HUES64 (cell line): ENCODE data around the gene GFER.
A peak's percentile ranks its signal among the peaks of the same experiment; 100 is the strongest.

Experiments used
- H3K27ac ChIP-seq: 2 replicates; pipeline ENCODE4 v1.7.0; 2013; ENCODE audit warnings: low read depth, low read length, inconsistent platforms
- H3K27me3 ChIP-seq: 2 replicates; pipeline ENCODE4 v1.6.1; 2013; ENCODE audit warnings: mild to moderate bottlenecking, low read length; ENCODE audit not compliant: insufficient read depth
- H3K36me3 ChIP-seq: 2 replicates; pipeline ENCODE4 v1.6.1; 2013; ENCODE audit warnings: mild to moderate bottlenecking, low read length; ENCODE audit not compliant: insufficient read depth
- H3K4me1 ChIP-seq: 2 replicates; pipeline ENCODE4 v1.6.1; 2013; ENCODE audit warnings: mild to moderate bottlenecking, low read length, moderate library complexity; ENCODE audit not compliant: insufficient read depth
- H3K4me3 ChIP-seq: 2 replicates; pipeline ENCODE4 v1.5.1; 2013; ENCODE audit warnings: mild to moderate bottlenecking, low read length, moderate library complexity
- H3K9ac ChIP-seq: 2 replicates; pipeline ENCODE4 v1.6.1; 2013; ENCODE audit warnings: mild to moderate bottlenecking, low read depth, low read length
- H3K9me3 ChIP-seq: 2 replicates; pipeline ENCODE4 v1.6.1; 2013; ENCODE audit warnings: low read depth, low read length; ENCODE audit not compliant: insufficient read depth
- WGBS: fragments of 150-250, 120-280 bp; methylation state at CpG from one replicate; pipeline ENCODE4 v1.1.7; 2013; ENCODE audit warnings: missing lambda C conversion rate; 5-methylcytosine and 5-hydroxymethylcytosine counted together

GFER gene

DNA sequence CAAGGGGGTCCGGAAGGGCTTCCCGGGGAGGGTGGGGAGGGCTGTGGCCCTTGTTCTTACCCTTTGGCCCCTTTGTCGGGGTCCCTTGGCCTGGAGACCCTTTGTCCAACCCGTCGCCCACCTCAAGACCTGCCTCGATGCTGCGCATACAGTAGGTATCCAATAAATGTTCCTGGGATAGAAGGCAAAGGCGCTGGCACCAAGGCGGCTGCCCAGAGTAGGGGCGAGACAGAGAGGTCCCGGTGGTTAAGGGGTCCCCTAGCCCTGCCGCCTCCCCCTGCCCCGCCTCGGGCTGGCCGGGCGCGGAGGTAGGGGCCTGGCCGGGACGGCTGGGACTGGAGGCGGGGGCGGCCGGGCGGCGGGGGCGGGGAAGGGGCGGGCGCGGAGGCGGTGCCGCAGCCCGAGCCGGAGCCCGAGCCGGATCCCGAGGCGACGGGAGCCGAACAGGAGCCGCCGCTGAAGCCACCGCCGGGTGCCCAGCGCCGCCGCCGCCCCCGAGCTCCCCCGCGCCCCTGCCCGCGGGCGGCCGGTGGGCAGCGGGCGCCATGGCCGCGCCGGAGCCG lies 42.5 kb downstream of the GFER start, which contains the start of gene NHERF2:
TSS of gene NHERF2 (plus strand) at position 442 of the 563 bp plus-strand sequence. CDS start at position 546, 104 bp downstream.
- H3K9me3 ChIP-seq = no peaks in the 10 kb centered on the region
- peak within 1 kb of the TSS; percentile 60 for H3K9ac ChIP-seq
- no peak within 1 kb of the TSS for H3K27ac ChIP-seq
- no peaks in the 10 kb centered on the region for H3K36me3 ChIP-seq
- 12% methylated on average over 59 of the region's 59 CpGs for WGBS
- peak within 1 kb of the TSS; percentile 44 for H3K4me3 ChIP-seq
- H3K27me3 ChIP-seq = peaks cover 49% of the 10 kb centered on the region
- H3K4me1 ChIP-seq = no peaks in the 10 kb centered on the region

DNA sequence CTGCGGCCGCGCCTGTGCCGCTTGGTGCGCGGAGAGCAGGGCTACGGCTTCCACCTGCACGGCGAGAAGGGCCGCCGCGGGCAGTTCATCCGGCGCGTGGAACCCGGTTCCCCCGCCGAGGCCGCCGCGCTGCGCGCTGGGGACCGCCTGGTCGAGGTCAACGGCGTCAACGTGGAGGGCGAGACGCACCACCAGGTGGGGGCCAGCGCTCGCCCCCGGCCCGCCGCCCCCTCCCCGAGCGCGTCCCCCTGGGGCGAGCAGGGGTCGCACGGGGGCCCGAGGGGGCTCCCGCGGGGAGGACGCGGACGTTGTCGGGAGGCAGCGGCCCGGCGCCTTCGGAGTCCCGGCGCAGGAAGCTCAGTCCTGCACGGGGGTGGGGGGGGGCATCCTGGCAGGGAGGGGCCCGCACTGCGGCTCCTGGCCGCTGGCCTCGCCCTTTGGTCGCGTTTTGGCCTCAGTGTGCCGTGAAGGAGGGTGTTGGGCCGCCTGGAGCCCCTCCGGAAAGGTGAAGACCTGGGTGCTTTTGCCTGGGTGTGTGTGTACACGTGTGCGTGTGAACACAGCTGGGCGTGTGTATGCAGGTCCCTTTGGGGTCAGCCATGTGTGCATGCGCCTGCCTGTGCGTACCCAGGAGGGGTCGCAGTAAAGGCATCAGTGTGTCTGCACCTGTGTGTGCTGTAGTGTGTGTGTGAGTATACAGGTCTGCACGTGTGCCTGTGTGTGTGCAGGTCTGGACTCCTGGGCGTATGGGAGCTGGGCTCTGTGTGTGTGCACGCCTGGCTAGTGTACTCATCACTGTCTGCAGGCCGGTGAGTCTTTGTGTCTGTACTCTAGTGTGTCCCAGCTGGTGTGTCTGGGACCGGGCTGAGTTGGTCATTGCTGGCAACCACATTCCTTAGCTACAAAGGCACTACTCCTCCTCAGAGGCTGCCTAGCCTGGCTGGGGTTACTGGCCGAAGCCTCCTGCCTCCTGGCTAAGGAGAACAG lies 43.3 kb downstream of the GFER start:
- Histone ChIP-seq H3K27ac (no peak overlapping the region), H3K9me3 (no peaks in the 10 kb centered on the region), H3K27me3 (peaks cover 44% of the 10 kb centered on the region), H3K36me3 (no peaks in the 10 kb centered on the region), H3K4me3 (peak overlapping the region; percentile 44), H3K4me1 (no peaks in the 10 kb centered on the region), H3K9ac (peak overlapping the region; percentile 60)
- 12% methylated on average over 76 of the region's 76 CpGs for WGBS

DNA sequence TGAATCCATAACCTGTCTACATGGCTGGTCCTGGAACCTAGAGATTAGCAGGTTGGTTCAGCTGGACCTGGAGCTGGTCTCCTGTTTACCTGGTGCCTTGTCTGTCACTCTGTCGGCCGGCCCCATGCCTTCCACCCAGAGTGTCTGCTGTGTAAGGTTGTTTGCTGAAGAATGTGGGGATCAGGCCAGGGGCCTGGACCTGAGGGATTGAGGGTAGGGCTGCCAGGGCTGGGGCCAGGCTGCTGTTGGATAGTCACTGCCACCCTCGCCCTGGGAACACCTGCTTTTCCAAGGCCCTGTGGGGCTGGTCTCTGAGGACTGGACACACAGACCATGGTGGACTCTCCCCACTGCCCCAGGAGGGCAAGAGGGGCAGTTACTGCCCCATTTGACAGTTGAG lies 44.2 kb downstream of the GFER start:
- no peak overlapping the region for H3K27ac ChIP-seq
- H3K36me3 ChIP-seq = no peaks in the 10 kb centered on the region
- no peaks in the 10 kb centered on the region for H3K9me3 ChIP-seq
- no peak overlapping the region for H3K4me3 ChIP-seq
- H3K4me1 ChIP-seq = no peaks in the 10 kb centered on the region
- WGBS = 93% methylated on average over 3 of the region's 3 CpGs
- peaks cover 40% of the 10 kb centered on the region for H3K27me3 ChIP-seq
- H3K9ac ChIP-seq = no peak overlapping the region

DNA sequence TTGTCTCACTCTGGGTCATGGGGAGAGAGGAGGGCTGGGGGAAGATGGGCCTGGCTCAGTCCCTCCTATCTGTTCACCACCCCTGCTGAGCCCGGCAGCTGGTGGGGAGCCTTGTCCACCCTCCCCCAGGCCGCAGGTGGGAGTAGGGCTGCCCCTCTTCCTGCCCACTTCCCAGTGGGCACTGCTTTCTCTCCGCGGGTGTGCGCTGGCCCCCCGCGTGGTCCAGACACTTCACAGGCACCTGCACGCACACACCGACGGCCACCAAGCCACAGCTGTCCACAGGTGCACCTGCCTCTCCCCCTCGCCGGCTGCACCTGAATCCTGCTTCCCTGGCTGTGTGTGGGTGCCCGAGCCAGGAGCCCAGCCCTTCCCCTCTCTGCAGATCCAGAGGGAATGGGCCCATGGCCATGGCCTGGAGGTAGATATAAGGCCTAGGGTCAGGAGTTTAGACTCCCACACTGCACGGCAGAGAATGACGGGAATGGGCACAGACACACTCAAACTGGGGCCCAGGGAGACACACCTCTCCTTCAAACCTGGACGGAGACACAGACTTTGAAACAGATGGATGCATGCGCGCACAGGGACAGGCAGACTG lies 44.7 kb downstream of the GFER start:
- peaks cover 39% of the 10 kb centered on the region for H3K27me3 ChIP-seq
- no peak overlapping the region for H3K4me3 ChIP-seq

GRCh38 chr16:2029350-2029749 lies 45.4 kb downstream of the GFER start:
- Histone ChIP-seq H3K4me1 (peaks cover 6% of the 10 kb centered on the region; the same call in 1 of the 2 replicates), H3K9ac (no peak overlapping the region), H3K9me3 (no peaks in the 10 kb centered on the region), H3K27ac (no peak overlapping the region), H3K27me3 (peaks cover 33% of the 10 kb centered on the region), H3K4me3 (no peak overlapping the region), H3K36me3 (no peaks in the 10 kb centered on the region)
- 91% methylated on average over 22 of the region's 22 CpGs for WGBS

More for the DNA sequence above, 44.7 kb downstream of the GFER start:
- Histone ChIP-seq H3K4me1 (peaks cover 4% of the 10 kb centered on the region; the same call in 1 of the 2 replicates), H3K36me3 (no peaks in the 10 kb centered on the region), H3K9ac (no peak overlapping the region), H3K9me3 (no peaks in the 10 kb centered on the region), H3K27ac (no peak overlapping the region)
- WGBS = 96% methylated on average over 18 of the region's 18 CpGs

- peaks cover 30% of the 10 kb centered on the region for H3K27me3 ChIP-seq
- H3K4me3 ChIP-seq = no peak overlapping the region
- H3K9ac ChIP-seq = no peak overlapping the region
- 93% methylated on average over 11 of the region's 11 CpGs for WGBS
- no peaks in the 10 kb centered on the region for H3K36me3 ChIP-seq
- peaks cover 6% of the 10 kb centered on the region; the same call in 1 of the 2 replicates for H3K4me1 ChIP-seq
- H3K9me3 ChIP-seq = no peaks in the 10 kb centered on the region
- H3K27ac ChIP-seq = no peak overlapping the region
Observed at GRCh38 chr16:2030036-2030435, 46.0 kb downstream of the GFER start.

- Histone ChIP-seq H3K4me3 (no peak overlapping the region), H3K27me3 (peaks cover 20% of the 10 kb centered on the region), H3K27ac (no peak overlapping the region), H3K9ac (no peak overlapping the region), H3K9me3 (no peaks in the 10 kb centered on the region), H3K36me3 (no peaks in the 10 kb centered on the region), H3K4me1 (peaks cover 6% of the 10 kb centered on the region; the same call in 1 of the 2 replicates)
- WGBS = 88% methylated on average over 11 of the region's 11 CpGs
Observed at GRCh38 chr16:2031081-2031577, 47.1 kb downstream of the GFER start.

- Histone ChIP-seq H3K9ac (no peak overlapping the region), H3K36me3 (no peaks in the 10 kb centered on the region), H3K27me3 (peaks cover 10% of the 10 kb centered on the region), H3K4me1 (peaks cover 6% of the 10 kb centered on the region; the same call in 1 of the 2 replicates), H3K27ac (no peak overlapping the region), H3K9me3 (no peaks in the 10 kb centered on the region), H3K4me3 (no peak overlapping the region)
- 90% methylated on average over 15 of the region's 15 CpGs for WGBS
Observed at GRCh38 chr16:2032285-2033056, 48.5 kb downstream of the GFER start.

DNA sequence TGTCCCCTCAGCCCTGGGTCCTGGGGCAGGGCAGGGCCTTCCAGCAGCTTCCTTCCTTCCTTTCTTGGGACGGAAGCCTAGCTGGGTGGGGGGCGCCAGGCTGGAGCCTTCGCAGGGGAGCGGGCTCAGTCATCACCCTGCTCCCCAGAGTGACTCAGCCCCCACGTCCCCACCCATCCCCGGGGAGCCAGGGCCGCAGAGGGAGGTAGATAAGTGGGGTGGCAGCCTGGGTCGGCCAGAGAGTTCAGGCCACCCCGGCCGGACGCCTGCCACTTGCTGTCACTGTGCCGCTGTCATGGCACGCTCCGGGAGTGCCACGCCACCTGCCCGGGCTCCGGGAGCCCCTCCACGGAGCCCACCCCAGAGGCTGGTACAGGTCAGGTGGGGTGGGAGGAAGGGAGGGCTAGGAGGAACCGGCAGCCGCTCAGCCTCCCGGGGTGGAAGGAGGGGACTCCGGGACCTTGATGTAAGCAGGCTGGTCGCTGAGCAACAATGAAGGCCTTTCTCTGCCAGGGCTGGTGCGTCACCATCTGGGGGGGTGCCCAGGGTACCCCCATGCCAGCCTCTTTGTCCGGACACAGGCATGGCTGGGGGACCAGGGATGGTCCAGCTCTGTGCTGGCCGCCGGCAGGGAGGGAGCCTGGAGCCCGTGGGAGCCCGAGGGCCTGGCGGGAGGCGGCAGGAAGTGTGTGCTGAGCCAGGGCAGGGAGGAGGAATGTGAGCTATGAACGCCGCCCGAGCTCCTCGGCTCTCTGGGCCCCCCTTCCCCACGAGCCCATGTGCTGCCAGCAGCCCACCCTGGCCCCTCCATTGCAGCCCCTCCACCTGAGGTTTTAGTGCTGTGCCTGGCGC lies 49.3 kb downstream of the GFER start:
- Histone ChIP-seq H3K4me1 (peaks cover 6% of the 10 kb centered on the region; the same call in 1 of the 2 replicates), H3K27me3 (peaks cover 2% of the 10 kb centered on the region; the same call in 1 of the 2 replicates)

More for the DNA sequence above, 49.3 kb downstream of the GFER start:
- H3K9me3 ChIP-seq = no peaks in the 10 kb centered on the region
- no peaks in the 10 kb centered on the region for H3K36me3 ChIP-seq
- 0 out of 2 replicates have a peak overlapping the region, but pooled peaks have one; percentile 30 for H3K27ac ChIP-seq
- H3K9ac ChIP-seq = peak overlapping the region; percentile 55; the same call in 1 of the 2 replicates
- WGBS = 65% methylated on average over 36 of the region's 37 CpGs
- H3K4me3 ChIP-seq = no peak overlapping the region
